GM21390 (cell line): Measurements from ENCODE around the gene LGI4.
"Not testable (repeated sequence)": the region's sequence is repeated elsewhere in the genome, so short reads cannot be mapped to it uniquely, and the experiment has no call there.

ENCODE experiments used
- ATAC-seq: cut with Tn5 transposase; IDR thresholded peaks from one replicate; pipeline ENCODE4 v1.9.1; 2021; ENCODE audit not compliant: unreplicated experiment

LGI4 gene

GRCh38 chr19:35161434-35161743, 26.5 kb upstream of the LGI4 start:
- ATAC-seq: no peak

GRCh38 chr19:35160629-35161433, 26.0 kb upstream of the LGI4 start:
- ATAC-seq: no peak

GRCh38 chr19:35159606-35160005, 24.7 kb upstream of the LGI4 start:
- no peak for ATAC-seq

- ATAC-seq: no peak
Observed at GRCh38 chr19:35157431-35157830, 22.6 kb upstream of the LGI4 start.

- ATAC-seq: no peak
Observed at GRCh38 chr19:35156673-35157014, 21.8 kb upstream of the LGI4 start.

GRCh38 chr19:35155981-35156672, 21.3 kb upstream of the LGI4 start:
- ATAC-seq: no peak

GRCh38 chr19:35155441-35155840, 20.6 kb upstream of the LGI4 start:
- ATAC-seq: no peak

GRCh38 chr19:35154525-35155406, 19.9 kb upstream of the LGI4 start, which contains the start of gene FXYD5:
Gene FXYD5 (plus strand): TSS chr19:35154735. CDS start chr19:35155551, 816 bp downstream.
- no peak for ATAC-seq

- no peak for ATAC-seq
Observed at GRCh38 chr19:35153701-35154524, 19.1 kb upstream of the LGI4 start.

- not testable (repeated sequence) for ATAC-seq
Observed at GRCh38 chr19:35153129-35153522, 18.3 kb upstream of the LGI4 start.

- no peak for ATAC-seq
Observed at GRCh38 chr19:35151273-35152065, 16.6 kb upstream of the LGI4 start.

- ATAC-seq: no peak
Observed at GRCh38 chr19:35150445-35150844, 15.6 kb upstream of the LGI4 start.

- no peak for ATAC-seq
Observed at GRCh38 chr19:35149463-35149862, 14.6 kb upstream of the LGI4 start.

- ATAC-seq: no peak
Observed at GRCh38 chr19:35146746-35147459, 12.0 kb upstream of the LGI4 start.

GRCh38 chr19:35144600-35145436, 10.0 kb upstream of the LGI4 start:
- no peak for ATAC-seq

GRCh38 chr19:35144259-35144599, 9.4 kb upstream of the LGI4 start:
- ATAC-seq: no peak

- no peak for ATAC-seq
Observed at GRCh38 chr19:35143818-35144217, 9.0 kb upstream of the LGI4 start.

GRCh38 chr19:35143231-35143715, 8.4 kb upstream of the LGI4 start, which contains the start of gene FXYD7:
Gene FXYD7 (plus strand): TSS chr19:35143255. CDS start chr19:35143334, 79 bp downstream.
- ATAC-seq: no peak
